ENCODE measurements around the gene GTF3C2. TPM values are rescaled to one million over a fixed set of nuclear protein-coding genes. Genes with fewer than 3 reads are reported as not detected.

The GTF3C2 gene
- total RNA-seq, 1 experiment from 2014 or later, result 85.4 TPM

DNA sequence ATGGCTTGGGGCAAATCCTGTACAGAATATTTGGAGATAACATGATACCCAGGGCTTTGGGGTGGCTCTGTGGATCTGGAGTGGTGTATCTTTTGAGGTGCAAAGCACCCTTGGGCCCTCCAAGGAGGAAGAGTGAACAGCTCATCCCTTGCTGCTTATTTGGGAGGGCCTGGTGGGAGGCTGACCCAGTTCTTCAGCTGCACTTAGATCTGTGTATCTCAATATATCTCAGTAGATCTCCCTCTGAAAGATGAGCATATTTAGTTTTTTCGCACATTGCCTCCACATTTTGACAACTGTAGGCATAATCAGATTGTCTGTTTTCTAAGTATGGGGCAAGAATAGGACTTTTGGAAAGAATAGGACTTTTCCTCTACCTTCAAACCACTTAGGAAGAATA, 71.6 kb downstream of the GTF3C2 start:
- Mint-ChIP-seq H3K4me3 (ENCODE audit: low read depth, unreplicated experiment) (no peak overlapping the region), H3K27me3 (ENCODE audit: unreplicated experiment) (peaks cover 81% of the 10 kb centered on the region), H3K4me1 (ENCODE audit: low read depth, unreplicated experiment) (peaks cover 20% of the 10 kb centered on the region), H3K36me3 (ENCODE audit: insufficient read depth, unreplicated experiment) (no peaks in the 10 kb centered on the region), H3K9me3 (ENCODE audit: low read depth, unreplicated experiment) (no peaks in the 10 kb centered on the region), H3K27ac (ENCODE audit: unreplicated experiment) (no peak overlapping the region)
- CTCF ChIA-PET, result no interaction called here
- DNase-seq, result no peak
- TF ChIP-seq, protein P1, sequence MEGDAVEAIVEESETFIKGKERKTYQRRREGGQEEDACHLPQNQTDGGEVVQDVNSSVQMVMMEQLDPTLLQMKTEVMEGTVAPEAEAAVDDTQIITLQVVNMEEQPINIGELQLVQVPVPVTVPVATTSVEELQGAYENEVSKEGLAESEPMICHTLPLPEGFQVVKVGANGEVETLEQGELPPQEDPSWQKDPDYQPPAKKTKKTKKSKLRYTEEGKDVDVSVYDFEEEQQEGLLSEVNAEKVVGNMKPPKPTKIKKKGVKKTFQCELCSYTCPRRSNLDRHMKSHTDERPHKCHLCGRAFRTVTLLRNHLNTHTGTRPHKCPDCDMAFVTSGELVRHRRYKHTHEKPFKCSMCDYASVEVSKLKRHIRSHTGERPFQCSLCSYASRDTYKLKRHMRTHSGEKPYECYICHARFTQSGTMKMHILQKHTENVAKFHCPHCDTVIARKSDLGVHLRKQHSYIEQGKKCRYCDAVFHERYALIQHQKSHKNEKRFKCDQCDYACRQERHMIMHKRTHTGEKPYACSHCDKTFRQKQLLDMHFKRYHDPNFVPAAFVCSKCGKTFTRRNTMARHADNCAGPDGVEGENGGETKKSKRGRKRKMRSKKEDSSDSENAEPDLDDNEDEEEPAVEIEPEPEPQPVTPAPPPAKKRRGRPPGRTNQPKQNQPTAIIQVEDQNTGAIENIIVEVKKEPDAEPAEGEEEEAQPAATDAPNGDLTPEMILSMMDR (IDR thresholded peaks at IDR 0.05; ENCODE audit: unreplicated experiment), result no peak
- BruUV-seq (replicated peaks), result no TSS peak
- intact Hi-C loops (cut with micrococcal nuclease; ENCODE audit: unreplicated experiment), result no loop called here

DNA sequence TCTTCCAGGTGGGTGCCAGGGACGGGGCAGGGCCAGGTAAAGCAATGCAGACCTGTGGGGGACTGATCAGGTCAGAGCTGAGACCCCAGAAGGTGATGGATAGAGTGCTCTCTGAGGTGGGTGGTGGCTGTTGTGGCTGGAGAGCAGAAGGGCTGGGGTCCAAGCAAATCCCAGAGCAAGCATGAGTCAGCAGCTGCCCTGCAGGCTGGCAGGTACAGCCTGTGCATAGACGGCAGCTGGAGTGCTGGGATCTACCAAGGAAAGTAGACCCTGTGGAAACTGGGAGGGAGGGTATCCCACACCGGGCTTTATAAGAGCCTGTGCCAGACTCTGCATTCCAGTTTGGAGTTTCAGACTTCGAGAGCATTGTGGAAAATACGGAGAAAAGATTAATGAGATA, 73.7 kb downstream of the GTF3C2 start:
- H3K36me3 Mint-ChIP-seq (ENCODE audit: insufficient read depth, unreplicated experiment), result no peaks in the 10 kb centered on the region
- CTCF ChIA-PET, result interaction anchor here (0.5 to 5.6 kb wide), 5 partner anchors 10 to 133 kb away, joined by 3 to 29 read pairs (median 4); no protein-coding TSS in a partner anchor
- H3K4me3 Mint-ChIP-seq (ENCODE audit: low read depth, unreplicated experiment), result no peak overlapping the region
- TF ChIP-seq, protein P1 (IDR thresholded peaks at IDR 0.05; ENCODE audit: unreplicated experiment), result no peak
- no TSS peak for BruUV-seq (replicated peaks)
- no peak for DNase-seq
- intact Hi-C loops (cut with micrococcal nuclease; ENCODE audit: unreplicated experiment), result no loop called here
- H3K9me3 Mint-ChIP-seq (ENCODE audit: low read depth, unreplicated experiment), result no peaks in the 10 kb centered on the region
- H3K4me1 Mint-ChIP-seq (ENCODE audit: low read depth, unreplicated experiment), result peaks cover 27% of the 10 kb centered on the region
- H3K27ac Mint-ChIP-seq (ENCODE audit: unreplicated experiment), result no peak overlapping the region
- H3K27me3 Mint-ChIP-seq (ENCODE audit: unreplicated experiment), result peaks cover 82% of the 10 kb centered on the region

DNA sequence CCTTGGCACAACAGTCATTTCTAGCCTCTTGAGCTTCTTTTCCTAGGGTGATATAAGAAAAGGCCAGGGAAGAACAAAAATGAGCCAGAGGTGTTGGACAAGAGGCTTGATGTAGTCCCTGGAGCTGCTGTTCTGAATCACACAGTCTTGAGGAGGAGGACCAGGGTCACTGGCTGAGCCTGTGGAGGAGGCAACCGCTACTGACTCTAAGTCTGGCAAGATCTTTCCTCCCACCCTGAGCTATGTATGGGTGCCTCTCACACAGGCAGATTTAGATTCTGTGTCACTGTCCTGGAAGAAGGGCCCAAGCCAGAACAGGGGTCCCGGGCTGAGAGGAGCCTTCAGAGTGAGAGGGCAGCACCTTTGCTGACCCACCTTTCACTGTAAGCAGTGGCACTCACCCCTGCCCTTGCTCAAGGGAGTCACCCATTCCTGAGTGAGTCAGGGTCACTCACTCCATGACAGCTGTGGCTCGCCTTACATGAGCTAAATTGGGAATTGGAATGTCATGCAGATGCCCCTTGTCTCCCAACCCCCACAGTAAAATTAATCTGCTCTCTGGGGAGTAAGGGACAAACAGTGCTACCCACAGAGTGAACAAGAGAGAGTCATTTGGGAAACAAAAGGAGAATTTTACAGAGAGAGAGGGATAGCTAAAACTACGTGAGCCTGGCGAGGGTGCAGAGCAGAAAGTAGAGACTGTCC, 74.6 kb downstream of the GTF3C2 start, which contains the start of gene TRIM54:
Gene TRIM54, plus strand, starts transcription at position 575 of the 705 bp plus-strand sequence. CDS start 303 bp downstream, outside the sequence.
- H3K4me1 Mint-ChIP-seq (ENCODE audit: low read depth, unreplicated experiment), result peaks cover 27% of the 10 kb centered on the region
- H3K9me3 Mint-ChIP-seq (ENCODE audit: low read depth, unreplicated experiment), result no peaks in the 10 kb centered on the region
- no peak for DNase-seq
- TF ChIP-seq, protein P1 (IDR thresholded peaks at IDR 0.05; ENCODE audit: unreplicated experiment), result no peak
- BruUV-seq (replicated peaks), result no TSS peak
- no peaks in the 10 kb centered on the region for H3K36me3 Mint-ChIP-seq (ENCODE audit: insufficient read depth, unreplicated experiment)
- CTCF ChIA-PET, result interaction anchor here (1.0 to 5.6 kb wide), 3 partner anchors 11 to 21 kb away, joined by 3 to 29 read pairs (median 4); no protein-coding TSS in a partner anchor
- intact Hi-C loops (cut with micrococcal nuclease; ENCODE audit: unreplicated experiment), result no loop called here
- no peak within 1 kb of the TSS for H3K27ac Mint-ChIP-seq (ENCODE audit: unreplicated experiment)
- H3K4me3 Mint-ChIP-seq (ENCODE audit: low read depth, unreplicated experiment), result no peak within 1 kb of the TSS
- peaks cover 82% of the 10 kb centered on the region for H3K27me3 Mint-ChIP-seq (ENCODE audit: unreplicated experiment)

DNA sequence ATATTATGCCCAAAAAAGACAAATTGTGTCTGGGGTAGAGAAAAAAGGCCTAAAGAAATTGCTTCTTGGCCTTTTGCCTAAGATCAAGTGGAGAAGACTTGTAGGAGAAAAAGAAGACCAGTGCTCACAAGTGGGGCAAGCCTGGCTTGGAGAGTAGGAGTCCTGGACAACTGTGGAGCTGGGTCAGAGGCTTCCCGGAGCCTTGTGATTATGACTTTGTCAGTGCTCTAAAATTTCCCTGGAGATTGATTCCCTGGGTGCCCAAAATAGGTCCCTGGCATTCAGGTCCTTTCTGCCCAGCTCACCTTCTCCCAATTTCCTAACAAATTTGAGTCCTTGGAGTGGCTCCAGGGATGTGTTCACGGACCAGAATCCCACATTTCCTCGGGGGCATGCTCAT, 75.1 kb downstream of the GTF3C2 start:
- DNase-seq, result no peak
- CTCF ChIA-PET, result interaction anchor here (1.0 to 5.6 kb wide), 4 partner anchors 11 to 182 kb away, joined by 3 to 29 read pairs (median 8); no protein-coding TSS in a partner anchor
- H3K4me3 Mint-ChIP-seq (ENCODE audit: low read depth, unreplicated experiment), result no peak overlapping the region
- no peaks in the 10 kb centered on the region for H3K9me3 Mint-ChIP-seq (ENCODE audit: low read depth, unreplicated experiment)
- no peak overlapping the region for H3K27ac Mint-ChIP-seq (ENCODE audit: unreplicated experiment)
- peaks cover 27% of the 10 kb centered on the region for H3K4me1 Mint-ChIP-seq (ENCODE audit: low read depth, unreplicated experiment)
- intact Hi-C loops (cut with micrococcal nuclease; ENCODE audit: unreplicated experiment), result no loop called here
- H3K36me3 Mint-ChIP-seq (ENCODE audit: insufficient read depth, unreplicated experiment), result no peaks in the 10 kb centered on the region
- H3K27me3 Mint-ChIP-seq (ENCODE audit: unreplicated experiment), result peaks cover 82% of the 10 kb centered on the region
- TF ChIP-seq, protein P1 (IDR thresholded peaks at IDR 0.05; ENCODE audit: unreplicated experiment), result no peak
- no TSS peak for BruUV-seq (replicated peaks)

Measured in Calu3 (cell line).